ENCODE measurements around the gene NOX5. TPM values are rescaled to one million over a fixed set of nuclear protein-coding genes. Genes with fewer than 3 reads are reported as not detected.

NOX5 gene
- total and polyA plus RNA-seq, 10 donors, result 0.36 to 29.2 (median 13.5) TPM

DNA sequence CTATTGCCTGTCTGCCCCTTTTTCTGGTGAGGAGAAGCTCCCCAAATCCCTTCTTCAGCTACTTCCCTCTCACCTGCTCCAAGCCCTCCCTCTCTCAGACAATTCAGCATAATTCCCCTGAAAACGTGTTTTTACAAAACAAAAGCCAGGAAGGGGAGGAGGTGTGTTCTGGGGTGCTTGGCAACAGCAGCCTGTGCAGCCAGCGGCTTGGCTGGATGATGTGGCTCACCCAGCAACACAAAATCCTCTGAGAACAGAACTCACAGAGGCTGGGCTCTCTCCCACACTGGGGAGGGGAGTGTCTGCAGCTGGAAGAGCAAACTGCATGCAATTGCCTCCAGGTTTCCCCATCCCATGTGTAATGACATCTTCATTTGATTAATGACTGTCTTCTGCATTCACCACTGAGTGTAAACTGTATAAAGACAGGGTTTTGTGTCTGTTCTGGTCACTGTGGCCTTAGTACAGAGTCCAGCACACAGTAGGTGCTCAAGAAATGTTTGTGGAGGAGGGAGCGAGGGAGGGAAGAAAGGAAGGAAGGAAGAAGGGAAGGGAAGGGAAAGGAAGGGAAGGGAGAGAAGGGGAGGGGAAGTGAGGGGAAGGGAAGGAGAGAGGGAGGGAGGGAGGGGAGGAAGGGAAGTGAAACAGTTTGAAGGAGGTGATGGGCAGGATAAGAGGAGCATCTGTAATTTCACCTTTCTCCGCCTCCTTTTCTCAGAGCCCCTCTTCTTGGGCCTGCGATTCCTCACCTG lies 75.9 kb downstream of the NOX5 start:
- Histone ChIP-seq H3K4me3 (no peak overlapping the region), H3K9me3 (no peaks in the 10 kb centered on the region), H3K36me3 (no peaks in the 10 kb centered on the region), H3K4me1 (no peaks in the 10 kb centered on the region), H3K27me3 (replicated peaks in 1 of 7) (peaks cover 0 to 14% (median 0%) of the 10 kb centered on the region in 7 donors), H3K27ac (no peak overlapping the region)
- TF ChIP-seq, protein P1, sequence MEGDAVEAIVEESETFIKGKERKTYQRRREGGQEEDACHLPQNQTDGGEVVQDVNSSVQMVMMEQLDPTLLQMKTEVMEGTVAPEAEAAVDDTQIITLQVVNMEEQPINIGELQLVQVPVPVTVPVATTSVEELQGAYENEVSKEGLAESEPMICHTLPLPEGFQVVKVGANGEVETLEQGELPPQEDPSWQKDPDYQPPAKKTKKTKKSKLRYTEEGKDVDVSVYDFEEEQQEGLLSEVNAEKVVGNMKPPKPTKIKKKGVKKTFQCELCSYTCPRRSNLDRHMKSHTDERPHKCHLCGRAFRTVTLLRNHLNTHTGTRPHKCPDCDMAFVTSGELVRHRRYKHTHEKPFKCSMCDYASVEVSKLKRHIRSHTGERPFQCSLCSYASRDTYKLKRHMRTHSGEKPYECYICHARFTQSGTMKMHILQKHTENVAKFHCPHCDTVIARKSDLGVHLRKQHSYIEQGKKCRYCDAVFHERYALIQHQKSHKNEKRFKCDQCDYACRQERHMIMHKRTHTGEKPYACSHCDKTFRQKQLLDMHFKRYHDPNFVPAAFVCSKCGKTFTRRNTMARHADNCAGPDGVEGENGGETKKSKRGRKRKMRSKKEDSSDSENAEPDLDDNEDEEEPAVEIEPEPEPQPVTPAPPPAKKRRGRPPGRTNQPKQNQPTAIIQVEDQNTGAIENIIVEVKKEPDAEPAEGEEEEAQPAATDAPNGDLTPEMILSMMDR (IDR thresholded peaks at IDR 0.05 in 8 of 11, conservative IDR thresholded peaks at IDR 0.05 in 3 of 11), result no peak
- no peak for TF ChIP-seq POLR2A (IDR thresholded peaks at IDR 0.05)
- no peak for TF ChIP-seq POLR2AphosphoS5 (IDR thresholded peaks at IDR 0.05)
- DNase-seq, result no peak
- 54 to 69% (median 57%) methylated on average over 5 of the region's 5 CpGs for WGBS, 5 donors
- intact Hi-C loops (cut with DNase I; ENCODE audit: low total_unique reads), result no loop called here

DNA sequence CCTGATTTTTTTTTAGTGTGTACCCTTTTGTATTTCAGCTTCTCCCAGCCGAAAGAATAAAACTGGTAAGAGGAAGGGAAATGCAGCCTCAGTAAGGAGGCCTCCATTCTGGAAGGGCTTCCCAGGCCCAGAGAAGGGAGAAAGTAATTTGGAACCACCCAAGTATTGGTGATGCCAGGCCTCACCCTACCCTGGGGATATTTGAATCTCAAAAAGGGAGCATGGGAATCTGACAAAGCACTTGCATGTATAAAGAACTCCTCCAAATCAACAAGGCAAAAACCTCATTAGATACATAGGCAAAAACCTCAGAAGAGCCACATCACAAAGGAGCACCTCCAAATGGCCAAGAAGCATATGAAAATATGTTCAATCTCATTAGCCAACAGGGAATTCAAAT lies 77.2 kb downstream of the NOX5 start:
- 95 to 100% (median 96%) methylated on average over 1 of the region's 1 CpG for WGBS, 5 donors

DNA sequence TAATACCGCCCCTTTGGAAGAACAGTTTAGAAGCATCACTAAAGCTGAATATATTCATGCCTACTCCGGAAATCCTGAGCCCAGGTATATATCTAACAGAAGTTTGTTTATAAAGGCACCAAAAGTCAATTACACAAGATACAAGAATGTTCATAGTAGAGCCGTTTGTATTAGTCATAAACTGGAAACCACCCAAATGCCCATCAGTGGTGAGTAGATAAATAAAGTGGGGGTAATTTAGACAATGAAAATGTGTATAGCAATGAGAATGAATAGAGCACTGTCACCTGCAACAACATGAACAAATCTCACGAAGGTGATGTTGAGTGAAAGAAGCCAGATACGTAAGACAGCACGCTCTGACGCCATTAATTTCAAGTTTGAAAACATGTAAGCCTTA lies 77.7 kb downstream of the NOX5 start:
- 83 to 93% (median 88%) methylated on average over 7 of the region's 7 CpGs for WGBS, 5 donors
- peaks cover 0 to 11% (median 0%) of the 10 kb centered on the region in 7 donors for H3K27me3 ChIP-seq (replicated peaks in 1 of 7)

More for the DNA sequence above, 77.2 kb downstream of the NOX5 start:
- DNase-seq, result no peak
- Histone ChIP-seq H3K27ac (no peak overlapping the region), H3K36me3 (no peaks in the 10 kb centered on the region), H3K27me3 (replicated peaks in 1 of 7) (peaks cover 0 to 14% (median 0%) of the 10 kb centered on the region in 7 donors), H3K9me3 (no peaks in the 10 kb centered on the region), H3K4me3 (no peak overlapping the region), H3K4me1 (no peaks in the 10 kb centered on the region)
- TF ChIP-seq, protein P1 (IDR thresholded peaks at IDR 0.05 in 8 of 11, conservative IDR thresholded peaks at IDR 0.05 in 3 of 11), result no peak
- TF ChIP-seq POLR2AphosphoS5 (IDR thresholded peaks at IDR 0.05) (no peak), POLR2A (IDR thresholded peaks at IDR 0.05) (no peak)
- intact Hi-C loops (cut with DNase I; ENCODE audit: low total_unique reads), result no loop called here

DNA sequence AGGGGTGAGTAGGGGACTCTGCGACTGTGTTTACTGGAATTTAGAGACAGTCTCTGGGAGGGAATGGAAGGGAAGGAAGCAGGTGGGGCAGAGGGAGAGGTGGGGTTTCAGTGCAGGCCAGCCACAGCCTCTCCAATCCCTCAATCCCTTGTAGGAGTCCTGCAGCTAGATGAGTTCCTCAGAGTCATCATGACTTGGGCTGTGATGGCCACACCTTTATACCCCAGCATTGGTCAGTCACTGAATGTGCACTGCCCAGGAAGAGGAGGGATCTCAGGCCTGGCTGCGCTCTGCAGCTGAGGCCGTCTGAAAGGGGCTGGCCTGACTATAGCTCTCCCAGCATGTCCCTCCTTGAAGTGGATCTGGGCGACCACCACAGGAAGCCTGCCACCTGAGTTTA lies 78.6 kb downstream of the NOX5 start:
- intact Hi-C loops (cut with DNase I; ENCODE audit: low total_unique reads), result no loop called here
- H3K36me3 ChIP-seq, result no peaks in the 10 kb centered on the region
- H3K27me3 ChIP-seq (replicated peaks in 1 of 7), result peaks cover 0 to 3% (median 0%) of the 10 kb centered on the region in 7 donors
- no peak overlapping the region for H3K27ac ChIP-seq
- WGBS, 5 donors, result 29 to 47% (median 40%) methylated on average over 1 to 4 of the region's 4 CpGs
- H3K4me3 ChIP-seq, result no peak overlapping the region
- TF ChIP-seq POLR2A (IDR thresholded peaks at IDR 0.05) (no peak), POLR2AphosphoS5 (IDR thresholded peaks at IDR 0.05) (no peak)
- TF ChIP-seq, protein P1 (IDR thresholded peaks at IDR 0.05 in 8 of 11, conservative IDR thresholded peaks at IDR 0.05 in 3 of 11), result no peak
- no peaks in the 10 kb centered on the region for H3K4me1 ChIP-seq
- H3K9me3 ChIP-seq, result no peaks in the 10 kb centered on the region
- no peak for DNase-seq

More for the DNA sequence above, 77.7 kb downstream of the NOX5 start:
- H3K4me3 ChIP-seq, result no peak overlapping the region
- DNase-seq, result no peak
- TF ChIP-seq, protein P1 (IDR thresholded peaks at IDR 0.05 in 8 of 11, conservative IDR thresholded peaks at IDR 0.05 in 3 of 11), result no peak
- TF ChIP-seq POLR2A (IDR thresholded peaks at IDR 0.05), result no peak
- no peak for TF ChIP-seq POLR2AphosphoS5 (IDR thresholded peaks at IDR 0.05)
- H3K36me3 ChIP-seq, result no peaks in the 10 kb centered on the region
- no peaks in the 10 kb centered on the region for H3K4me1 ChIP-seq
- H3K9me3 ChIP-seq, result no peaks in the 10 kb centered on the region
- no peak overlapping the region for H3K27ac ChIP-seq
- intact Hi-C loops (cut with DNase I; ENCODE audit: low total_unique reads), result no loop called here
